ENCODE results near the gene FGD3.
"Not testable (repeated sequence)": the region's sequence is repeated elsewhere in the genome, so short reads cannot be mapped to it uniquely, and the experiment has no call there.

FGD3 gene

GRCh38 chr9:93010704-93011103, 63.4 kb downstream of the FGD3 start:
- DNase-seq = peak; percentile 5

- peak; percentile 10 for DNase-seq
Measured at GRCh38 chr9:93011114-93011513, 63.8 kb downstream of the FGD3 start.

GRCh38 chr9:93012963-93013855, 65.9 kb downstream of the FGD3 start:
- DNase-seq = peak; percentile 12

GRCh38 chr9:93013856-93014582, 66.7 kb downstream of the FGD3 start:
- peak; percentile 16 for DNase-seq

GRCh38 chr9:93015190-93015589, 67.9 kb downstream of the FGD3 start:
- DNase-seq = not testable (repeated sequence)

GRCh38 chr9:93017621-93018020, 70.3 kb downstream of the FGD3 start:
- DNase-seq = no peak

- no peak for DNase-seq
Measured at GRCh38 chr9:93020151-93020550, 72.8 kb downstream of the FGD3 start.

GRCh38 chr9:93020771-93021670, 73.7 kb downstream of the FGD3 start:
- DNase-seq = peak; percentile 42

GRCh38 chr9:93022066-93022465, 74.7 kb downstream of the FGD3 start:
- no peak for DNase-seq

GRCh38 chr9:93022721-93023520, 75.6 kb downstream of the FGD3 start:
- no peak for DNase-seq

GRCh38 chr9:93023521-93023815, 76.1 kb downstream of the FGD3 start:
- DNase-seq = no peak

GRCh38 chr9:93024646-93024910, 77.3 kb downstream of the FGD3 start:
- no peak for DNase-seq

- no peak for DNase-seq
Measured at GRCh38 chr9:93024986-93025630, 77.8 kb downstream of the FGD3 start.

GRCh38 chr9:93025736-93026135, 78.4 kb downstream of the FGD3 start:
- no peak for DNase-seq

GRCh38 chr9:93026640-93027039, 79.3 kb downstream of the FGD3 start:
- no peak for DNase-seq

- DNase-seq = no peak
Measured at GRCh38 chr9:93027750-93028149, 80.4 kb downstream of the FGD3 start.

GRCh38 chr9:93028448-93029006, 81.2 kb downstream of the FGD3 start:
- DNase-seq = peak; percentile 45

GRCh38 chr9:93030642-93031628, 83.6 kb downstream of the FGD3 start:
- DNase-seq = no peak

- DNase-seq = no peak
Measured at GRCh38 chr9:93031629-93032430, 84.5 kb downstream of the FGD3 start.

GRCh38 chr9:93032545-93032944, 85.2 kb downstream of the FGD3 start:
- no peak for DNase-seq

All from stimulated activated CD8-positive, alpha-beta memory T cell treated with anti-CD3 and anti-CD28 coated beads, Interleukin-4, amount 100 ng/mL, for 48 hours (primary cell).